SH-SY5Y (cell line): ENCODE measurements around the gene ZNF280B.

Experiments used
- GATA2 ChIP-seq: IDR thresholded peaks from 2 replicates; pipeline ENCODE4 v1.6.1; 2011; ENCODE audit warnings: mild to moderate bottlenecking, low read depth, low read length
- GATA3 ChIP-seq: IDR thresholded peaks from 2 replicates; pipeline ENCODE4 v1.6.1; 2011; ENCODE audit warnings: low read depth, mild to moderate bottlenecking, low read length, moderate library complexity

GRCh38 chr22:22452996-22453686 is 55.4 kb downstream of the ZNF280B start:
- TF ChIP-seq GATA3 = no peak
- TF ChIP-seq GATA2 = no peak
